HepG2 (cell line): ENCODE data around the gene STIP1. TPM values are rescaled to one million over a fixed set of nuclear protein-coding genes. Genes with fewer than 3 reads are reported as not detected.

Experiments used
- ARHGAP35 ChIP-seq: sonication (generic); formaldehyde crosslinking; IDR thresholded peaks from 2 replicates; pipeline ENCODE4 v1.9.0; 2022; ENCODE audit warnings: mild to moderate bottlenecking, inconsistent platforms, moderate library complexity, missing genetic modification reagents, borderline replicate concordance
- ARNT ChIP-seq: fragments of 450-650 bp; IDR thresholded peaks from 2 replicates; pipeline ENCODE4 v1.6.1; 2017
- CBFB ChIP-seq: sonication (generic); formaldehyde crosslinking; IDR thresholded peaks from 2 replicates; pipeline ENCODE4 v1.4.0; 2020; ENCODE audit warnings: missing genetic modification reagents
- CCDC6 ChIP-seq: sonication (generic); formaldehyde crosslinking; IDR thresholded peaks from 2 replicates; pipeline ENCODE4 v1.8.1; 2022; ENCODE audit warnings: mild to moderate bottlenecking, missing genetic modification reagents, moderate library complexity
- CSRNP1 ChIP-seq: sonication (generic); formaldehyde crosslinking; IDR thresholded peaks from 2 replicates; pipeline ENCODE4 v1.8.1; 2023; ENCODE audit warnings: mild to moderate bottlenecking, missing genetic modification reagents
- DRAP1 ChIP-seq: IDR thresholded peaks from 2 replicates; pipeline ENCODE4 v1.6.1; 2016; ENCODE audit warnings: missing genetic modification reagents, missing compliant biosample characterization
- HDAC1 ChIP-seq: sonication (generic); formaldehyde crosslinking; IDR thresholded peaks from 2 replicates; pipeline ENCODE4 v1.5.1; 2020; ENCODE audit warnings: mild to moderate bottlenecking, missing genetic modification reagents
- HES4 ChIP-seq: sonication (generic); formaldehyde crosslinking; IDR thresholded peaks from 2 replicates; pipeline ENCODE4 v1.9.0; 2021; ENCODE audit warnings: mild to moderate bottlenecking, missing genetic modification reagents, borderline replicate concordance
- KDM3A ChIP-seq: IDR thresholded peaks from 2 replicates; pipeline ENCODE4 v1.6.1; 2018; ENCODE audit warnings: low read depth, missing compliant biosample characterization
- KDM5B ChIP-seq: sonication (generic); formaldehyde crosslinking; IDR thresholded peaks from 2 replicates; pipeline ENCODE4 v1.4.0; 2020; ENCODE audit warnings: missing genetic modification reagents, mild to moderate bottlenecking, borderline replicate concordance
- PATZ1 ChIP-seq: sonication (generic); formaldehyde crosslinking; IDR thresholded peaks from 2 replicates; pipeline ENCODE4 v1.4.0; 2020; ENCODE audit warnings: missing genetic modification reagents
- RBFOX2 ChIP-seq: fragments of 200-400 bp; formaldehyde crosslinking; IDR thresholded peaks from 2 replicates; pipeline ENCODE4 v1.6.1; 2017; ENCODE audit warnings: low read depth, mild to moderate bottlenecking, low read length
- SIN3A ChIP-seq: IDR thresholded peaks from 2 replicates; pipeline ENCODE4 v1.6.1; 2011; ENCODE audit warnings: low read depth, mild to moderate bottlenecking, control low read depth, low read length, borderline replicate concordance
- TAF15 ChIP-seq: fragments of 200-400 bp; formaldehyde crosslinking; IDR thresholded peaks from one replicate; pipeline ENCODE4 v1.6.1; 2018; ENCODE audit warnings: mild to moderate bottlenecking, low read depth, low read length; ENCODE audit not compliant: poor library complexity, severe bottlenecking
- TMF1 ChIP-seq: sonication (generic); formaldehyde crosslinking; IDR thresholded peaks from 2 replicates; pipeline ENCODE4 v1.8.1; 2022; ENCODE audit warnings: low read depth, missing genetic modification reagents
- ZMAT3 ChIP-seq: sonication (generic); formaldehyde crosslinking; conservative IDR thresholded peaks from 2 replicates; pipeline ENCODE4 v1.7.0; 2021; ENCODE audit warnings: missing genetic modification reagents
- ZNF33B ChIP-seq: sonication (generic); formaldehyde crosslinking; IDR thresholded peaks from 2 replicates; pipeline ENCODE4 v1.5.1; 2020; ENCODE audit warnings: mild to moderate bottlenecking, missing genetic modification reagents
- ZNF451 ChIP-seq: sonication (generic); formaldehyde crosslinking; IDR thresholded peaks from 2 replicates; pipeline ENCODE4 v1.5.0; 2020; ENCODE audit warnings: mild to moderate bottlenecking, missing genetic modification reagents
- ZNF501 ChIP-seq: sonication (generic); formaldehyde crosslinking; IDR thresholded peaks from 2 replicates; pipeline ENCODE4 v1.5.1; 2020; ENCODE audit warnings: mild to moderate bottlenecking, moderate library complexity, missing genetic modification reagents
- ZNF687 ChIP-seq: sonication (generic); formaldehyde crosslinking; IDR thresholded peaks from 2 replicates; pipeline ENCODE4 v1.5.1; 2020; ENCODE audit warnings: mild to moderate bottlenecking, missing genetic modification reagents, moderate library complexity
- ZSCAN21 ChIP-seq: sonication (generic); formaldehyde crosslinking; IDR thresholded peaks from 2 replicates; pipeline ENCODE4 v1.8.0; 2022; ENCODE audit warnings: mild to moderate bottlenecking, missing genetic modification reagents, moderate library complexity, borderline replicate concordance
- polyA plus RNA-seq, 8 experiments: library from polyadenylated mRNA; depleted of rRNA in 3 of 8; stranded (reverse) in 7 of 8; unstranded in 1 of 8; fragments of >200 nt; fragmentation: Illumina TruSeq in 4 of 8; extraction: Trizol in 4 of 8; gene quantifications; 2 replicates each; pipeline versions ENCODE4 v1.2.1 to v1.2.3, GENCODE V29; 2011 to 2016; ENCODE audit warnings: low read depth in 4 of 8, missing spikeins in 1 of 8, mixed read lengths in 1 of 8; ENCODE audit not compliant: insufficient read depth in 1 of 8
- total RNA-seq, 5 experiments: library from RNA; depleted of rRNA; stranded (reverse); fragments of >200 nt; fragmentation: Illumina TruSeq; extraction: Trizol; gene quantifications; 2 replicates each; pipeline ENCODE4 v1.2.3, GENCODE V29; 2016; ENCODE audit warnings: low read depth in 1 of 5

STIP1 gene
- total and polyA plus RNA-seq, 2 of the 13 experiments (the other 11 are each of a cell fraction or from before 2014, with no cell fraction given): 81.1 to 217 TPM

GRCh38 chr11:64226507-64227051 lies 40.6 kb downstream of the STIP1 start (continued):
- 0 out of 2 replicates have a peak, but pooled peaks have one; percentile 41 for TF ChIP-seq ARHGAP35
- TF ChIP-seq PATZ1 (CRISPR knock-in tag): peak; percentile 80
- 0 out of 2 replicates have a peak, but pooled peaks have one; percentile 23 for TF ChIP-seq HDAC1 (CRISPR knock-in tag)
- TF ChIP-seq KDM5B: no peak
- TF ChIP-seq ARNT: no peak
- 0 out of 2 replicates have a peak, but pooled peaks have one; percentile 39 for TF ChIP-seq DRAP1 (CRISPR knock-in tag)
- peak; percentile 13 for TF ChIP-seq HES4 (CRISPR knock-in tag)
- TF ChIP-seq ZSCAN21 (CRISPR knock-in tag): peak; percentile 73; the same call in 1 of the 2 replicates
- TF ChIP-seq CBFB (CRISPR knock-in tag): no peak
- 0 out of 2 replicates have a peak, but pooled peaks have one; percentile 1 for TF ChIP-seq ZMAT3 (CRISPR knock-in tag)
- peak; percentile 21; the same call in 1 of the 2 replicates for TF ChIP-seq ZNF501 (CRISPR knock-in tag)
- no peak for TF ChIP-seq TAF15
- peak; percentile 69; the same call in 1 of the 2 replicates for TF ChIP-seq CSRNP1 (CRISPR knock-in tag)
- no peak for TF ChIP-seq ZNF33B (CRISPR knock-in tag)
- 0 out of 2 replicates have a peak, but pooled peaks have one; percentile 21 for TF ChIP-seq ZNF451 (CRISPR knock-in tag)
- TF ChIP-seq ZNF687: peak; percentile 92
- 0 out of 2 replicates have a peak, but pooled peaks have one; percentile 32 for TF ChIP-seq RBFOX2
- TF ChIP-seq TMF1 (CRISPR knock-in tag): 0 out of 2 replicates have a peak, but pooled peaks have one; percentile 0
- peak; percentile 85; the same call in 1 of the 2 replicates for TF ChIP-seq CCDC6 (CRISPR knock-in tag)
- TF ChIP-seq KDM3A (CRISPR knock-in tag): 0 out of 2 replicates have a peak, but pooled peaks have one; percentile 11
- peak; percentile 27; the same call in 1 of the 2 replicates for TF ChIP-seq SIN3A
